A549 (cell line): ENCODE measurements around the gene GALNT18. TPM values are rescaled to one million over a fixed set of nuclear protein-coding genes. Genes with fewer than 3 reads are reported as not detected.

Experiments used
- ATAC-seq, 2 experiments: fragments of 200-7000 bp in 1 of 2; fragments of >200 bp in 1 of 2; cut with Nextera tagmentation in 1 of 2; cut with Tn5 transposase in 1 of 2; 3 replicates each; pipeline versions ENCODE4 v1.8.0 to v1.9.1; 2018 to 2020; ENCODE audit warnings: mild to moderate bottlenecking in 1 of 2, moderate library complexity in 1 of 2
- CTCF ChIA-PET: fragments of 300-600 bp; sonication (Branson Sonifier 250); formaldehyde crosslinking; extraction: SDS; loops from one replicate; lab custom pipeline; 2021; ENCODE audit warnings: antibody characterized with exemption, inconsistent platforms; lab: Yijun Ruan, JAX
- POLR2A ChIA-PET: fragments of 350-600 bp; formaldehyde crosslinking; extraction: SDS; loops from one replicate; lab custom pipeline; 2021; ENCODE audit warnings: antibody characterized with exemption, inconsistent platforms; lab: Yijun Ruan, JAX
- DNase-seq, 2 experiments: peaks; one replicate each; pipeline versions ENCODE4 v3.0.0 to v3.0.0-alpha.2; 2011 to 2016; ENCODE audit warnings: low read depth in 1 of 2, low spot score in 1 of 2
- FAIRE-seq: peaks from 2 replicates; lab custom pipeline; 2011; peaks lifted over from hg19 to GRCh38; lab: Jason Lieb, UNC
- H3K27ac ChIP-seq, 2 experiments: fragments of >200 bp; sonication (Bioruptor Twin); formaldehyde crosslinking; 3 replicates each; pipeline ENCODE4 v1.5.1; 2016 to 2017
- H3K4me1 ChIP-seq: fragments of >200 bp; sonication (Bioruptor Twin); formaldehyde crosslinking; 3 replicates; pipeline ENCODE4 v1.6.1; 2016
- H3K4me2 ChIP-seq: fragments of >200 bp; sonication (Bioruptor Twin); formaldehyde crosslinking; 3 replicates; pipeline ENCODE4 v1.6.1; 2016
- H3K4me3 ChIP-seq: fragments of >200 bp; sonication (Bioruptor Twin); formaldehyde crosslinking; 3 replicates; pipeline ENCODE4 v1.5.1; 2016
- H3K9me3 ChIP-seq: fragments of >200 bp; sonication (Bioruptor Twin); formaldehyde crosslinking; 3 replicates; pipeline ENCODE4 v1.6.1; 2016
- BCL3 ChIP-seq: fragments of >200 bp; sonication (Bioruptor Twin); formaldehyde crosslinking; IDR thresholded peaks from 3 replicates; pipeline ENCODE4 v1.6.1; 2016
- ELK1 ChIP-seq: fragments of 150-350 bp; IDR thresholded peaks from 2 replicates; pipeline ENCODE4 v1.6.1; 2014; ENCODE audit warnings: low read depth, mild to moderate bottlenecking, low read length
- EP300 ChIP-seq, 2 experiments: fragments of >200 bp; sonication (Bioruptor Twin); formaldehyde crosslinking; IDR thresholded peaks; 2 replicates in 1 of 2; 3 replicates in 1 of 2; pipeline ENCODE4 v1.6.1; 2016 to 2017
- FOXS1 ChIP-seq: fragments of 250-450 bp; sonication (Bioruptor Pico); IDR thresholded peaks from 2 replicates; pipeline ENCODE4 v1.5.0; 2020; ENCODE audit warnings: mild to moderate bottlenecking, moderate library complexity
- JUN ChIP-seq, 2 experiments: fragments of >200 bp; sonication (Bioruptor Twin); formaldehyde crosslinking; IDR thresholded peaks; 2 replicates in 1 of 2; 3 replicates in 1 of 2; pipeline ENCODE4 v1.6.1; 2016 to 2017
- MYC ChIP-seq: IDR thresholded peaks from 2 replicates; pipeline ENCODE4 v1.6.1; 2012; ENCODE audit warnings: mild to moderate bottlenecking, inconsistent platforms, low read length, improper control_type of control experiment, borderline replicate concordance
- PBX3 ChIP-seq: IDR thresholded peaks from 2 replicates; pipeline ENCODE4 v1.6.1; 2012
- POLR2A ChIP-seq: IDR thresholded peaks from 2 replicates; pipeline ENCODE4 v1.6.1; 2012; ENCODE audit warnings: mild to moderate bottlenecking, low read length
- POLR2AphosphoS2 ChIP-seq: conservative IDR thresholded peaks from 2 replicates; pipeline ENCODE4 v1.6.1; 2012; ENCODE audit warnings: low read length, improper control_type of control experiment, inconsistent platforms
- RCOR1 ChIP-seq: fragments of 150-350 bp; IDR thresholded peaks from 2 replicates; pipeline ENCODE4 v1.6.1; 2014; ENCODE audit warnings: antibody characterized with exemption, low read length, low read depth
- REST ChIP-seq: fragments of 200-600 bp; sonication (generic); IDR thresholded peaks from 2 replicates; pipeline ENCODE4 v1.6.1; 2016; ENCODE audit warnings: antibody characterized with exemption, mild to moderate bottlenecking, moderate library complexity
- SREBF2 ChIP-seq: fragments of 450-650 bp; IDR thresholded peaks from 2 replicates; pipeline ENCODE4 v1.6.1; 2014; ENCODE audit warnings: mild to moderate bottlenecking, moderate library complexity
- WGBS: methylation state at CpG from one replicate; pipeline ENCODE4 v1.1.6; 2017; ENCODE audit errors: missing lambda C conversion rate; 5-methylcytosine and 5-hydroxymethylcytosine counted together
- polyA plus RNA-seq, 4 experiments: library from polyadenylated mRNA; depleted of rRNA in 3 of 4; stranded (reverse); fragments of >200 nt; fragmentation: RNase III in 1 of 4; extraction: RNeasy Plus Mini Kit Qiagen cat#74134 plus additional on column Dnase treatment in 1 of 4; gene quantifications; 2 replicates in 3 of 4; 3 replicates in 1 of 4; pipeline ENCODE4 v1.2.3, GENCODE V29; 2011 to 2017
- TF ChIP-seq, protein P1 (sequence below): fragments of 450-650 bp; IDR thresholded peaks from 2 replicates; pipeline ENCODE4 v1.6.1; 2014; ENCODE audit warnings: antibody characterized with exemption

The GALNT18 gene
- polyA plus RNA-seq, 2 of the 4 experiments (the other 2 are of a cell fraction), result 6.7 to 16.1 TPM

GRCh38 chr11:11605821-11606450 lies 15.9 kb downstream of the GALNT18 start:
- ChIA-PET CTCF (interaction anchor here (0.6 to 1.9 kb wide), 3 partner anchors 8 to 1870 kb away, joined by 3 to 5 read pairs (median 4); no protein-coding TSS in a partner anchor), POLR2A (no interaction called here)
- Histone ChIP-seq H3K9me3 (no peaks in the 10 kb centered on the region; the same call in 2 of the 3 replicates), H3K4me1 (peaks cover 32% of the 10 kb centered on the region), H3K4me3 (no peak overlapping the region), H3K27ac (no peak overlapping the region; a peak in 1 of 6 replicates), H3K4me2 (no peak overlapping the region)
- DNase-seq (no peak), FAIRE-seq (no peak), ATAC-seq (no peak)
- TF ChIP-seq SREBF2 (no peak), EP300 (IDR thresholded peaks at IDR 0.05) (no peak), ELK1 (no peak), BCL3 (no peak)
- 77% methylated on average over 5 of the region's 5 CpGs for WGBS

DNA sequence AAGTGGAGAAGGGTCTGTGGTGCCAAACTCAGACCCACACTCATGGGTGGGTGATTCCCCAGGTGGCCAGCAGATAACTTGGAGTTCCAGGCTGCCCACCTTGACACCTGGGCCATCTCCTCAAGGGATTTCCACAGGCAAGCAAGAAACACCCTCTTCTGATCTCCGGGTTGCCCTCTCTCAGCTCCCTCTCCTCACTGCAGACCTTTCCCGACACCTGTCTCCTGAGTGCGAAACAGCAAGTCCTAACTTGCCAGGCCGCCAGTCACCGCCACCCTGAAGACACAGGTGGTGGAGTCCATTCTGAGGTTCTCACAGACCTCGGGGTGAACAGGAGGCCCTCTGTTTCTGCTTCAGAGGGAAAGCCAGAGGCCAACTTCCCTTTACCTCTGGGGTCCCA lies 16.6 kb downstream of the GALNT18 start:
- Histone ChIP-seq H3K4me3 (no peak overlapping the region), H3K4me1 (peaks cover 32% of the 10 kb centered on the region), H3K27ac (no peak overlapping the region), H3K9me3 (no peaks in the 10 kb centered on the region; the same call in 2 of the 3 replicates), H3K4me2 (no peak overlapping the region)
- DNase-seq (no peak), FAIRE-seq (no peak), ATAC-seq (no peak)
- POLR2A ChIA-PET, result no interaction called here
- TF ChIP-seq ELK1 (no peak), JUN (IDR thresholded peaks at IDR 0.05) (no peak), POLR2A (no peak), BCL3 (no peak), POLR2AphosphoS2 (no peak), RCOR1 (no peak), FOXS1 (CRISPR knock-in tag) (no peak)
- CTCF ChIA-PET, result interaction anchor here (1.4 to 1.9 kb wide), 3 partner anchors 9 to 17 kb away, joined by 3 to 5 read pairs (median 4); partner anchors contain the start of gene GALNT18
- WGBS, result 88% methylated on average over 6 of the region's 6 CpGs

DNA sequence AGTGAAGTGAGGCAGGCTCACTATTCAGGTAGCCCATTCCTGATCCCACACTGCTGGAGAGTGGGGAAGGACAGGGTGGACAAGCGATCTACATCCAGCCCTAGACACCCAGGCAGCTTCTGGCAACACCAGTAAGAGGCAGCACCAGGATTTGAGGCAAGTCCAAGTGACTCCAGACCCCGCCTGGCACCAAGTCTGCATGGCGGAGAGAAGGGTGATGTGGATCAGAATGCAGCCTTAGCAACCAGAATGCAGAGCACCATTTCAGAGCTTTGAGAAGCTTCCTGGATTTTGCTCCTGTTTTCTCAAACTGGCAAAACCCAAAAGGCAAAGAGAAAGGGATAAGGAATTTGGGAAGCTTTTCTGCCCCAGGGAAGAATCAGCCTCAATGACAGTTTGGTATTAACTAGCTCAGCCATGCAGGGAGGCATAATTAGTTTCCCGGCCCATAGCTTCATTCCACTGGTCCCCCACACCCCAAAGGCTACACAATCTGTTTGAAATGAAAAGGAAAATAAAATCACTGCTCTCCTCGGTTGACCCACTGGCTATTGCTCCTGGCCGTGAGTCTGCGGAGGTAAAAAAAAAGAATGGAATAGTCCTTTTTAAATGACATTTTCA lies 17.3 kb downstream of the GALNT18 start:
- ATAC-seq (no peak), FAIRE-seq (no peak), DNase-seq (no peak)
- Histone ChIP-seq H3K9me3 (no peaks in the 10 kb centered on the region; the same call in 2 of the 3 replicates), H3K27ac (no peak overlapping the region), H3K4me1 (peaks cover 30% of the 10 kb centered on the region), H3K4me3 (no peak overlapping the region), H3K4me2 (no peak overlapping the region)
- ChIA-PET CTCF (interaction anchor here (0.6 to 1.9 kb wide), 4 partner anchors 10 to 354 kb away, joined by 3 to 4 read pairs (median 3); partner anchors contain the start of gene GALNT18), POLR2A (no interaction called here)
- WGBS, result 91% methylated on average over 7 of the region's 7 CpGs
- TF ChIP-seq MYC (no peak), PBX3 (no peak), REST (no peak)
- TF ChIP-seq, protein P1, sequence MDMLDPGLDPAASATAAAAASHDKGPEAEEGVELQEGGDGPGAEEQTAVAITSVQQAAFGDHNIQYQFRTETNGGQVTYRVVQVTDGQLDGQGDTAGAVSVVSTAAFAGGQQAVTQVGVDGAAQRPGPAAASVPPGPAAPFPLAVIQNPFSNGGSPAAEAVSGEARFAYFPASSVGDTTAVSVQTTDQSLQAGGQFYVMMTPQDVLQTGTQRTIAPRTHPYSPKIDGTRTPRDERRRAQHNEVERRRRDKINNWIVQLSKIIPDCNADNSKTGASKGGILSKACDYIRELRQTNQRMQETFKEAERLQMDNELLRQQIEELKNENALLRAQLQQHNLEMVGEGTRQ, result no peak
